Psoas muscle (tissue), 8 donors: ENCODE data around the gene MSMB. TPM values are rescaled to one million over a fixed set of nuclear protein-coding genes. Genes with fewer than 3 reads are reported as not detected.
A peak's percentile ranks its signal among the peaks of the same experiment; 100 is the strongest.
"Not testable (repeated sequence)": the region's sequence is repeated elsewhere in the genome, so short reads cannot be mapped to it uniquely, and the experiment has no call there.

Experiments used
- ATAC-seq, 4 donors: fragments of 200-7000 bp; cut with Tn5 transposase; one replicate each; pipeline ENCODE4 v1.9.1; 2020; ENCODE audit warnings: moderate library complexity in 3 of 4, mild to moderate bottlenecking in 2 of 4
- DNase-seq, 2 donors: peaks; one replicate each; pipeline ENCODE4 v3.0.0-alpha.2; 2020
- H3K27ac ChIP-seq: fragments of 200-600 bp; one replicate; pipeline ENCODE4 v1.8.0; 2022
- H3K27me3 ChIP-seq, 3 donors: fragments of 200-600 bp in 1 of 3; one replicate each; pipeline versions ENCODE4 v1.6.1 to v1.8.0; 2013 to 2022; ENCODE audit warnings: low read length in 2 of 3, mild to moderate bottlenecking in 2 of 3, moderate library complexity in 1 of 3; ENCODE audit not compliant: insufficient read depth in 3 of 3
- H3K36me3 ChIP-seq, 2 donors: fragments of 200-600 bp in 1 of 2; one replicate each; pipeline versions ENCODE4 v1.6.1 to v1.8.0; 2013 to 2022; ENCODE audit warnings: low read depth in 1 of 2, mild to moderate bottlenecking in 1 of 2, moderate library complexity in 1 of 2; ENCODE audit not compliant: insufficient read depth in 1 of 2
- H3K4me1 ChIP-seq: fragments of 200-600 bp; one replicate; pipeline ENCODE4 v1.8.0; 2022
- H3K4me3 ChIP-seq: fragments of 200-600 bp; one replicate; pipeline ENCODE4 v1.8.0; 2022; ENCODE audit warnings: mild to moderate bottlenecking
- H3K9me3 ChIP-seq: fragments of 200-600 bp; one replicate; pipeline ENCODE4 v1.8.0; 2022
- WGBS, 3 donors: extraction: QIAGEN DNeasy Blood & Tissue Kit; methylation state at CpG; one replicate each; pipeline versions ENCODE4 v1.1.6 to v1.1.7; 2013; 5-methylcytosine and 5-hydroxymethylcytosine counted together
- intact Hi-C, 2 donors: fragments of 100-400 bp; cut with DNase I; formaldehyde crosslinking; loops; one replicate each; pipeline versions ENCODE4 v1.11.0 to v1.14.2; 2022
- polyA plus RNA-seq, 3 donors: library from polyadenylated mRNA; stranded (reverse); fragments of 200-250 nt; gene quantifications; one replicate each; pipeline ENCODE4 v1.2.3, GENCODE V29; 2013
- total RNA-seq, 4 donors: library from RNA; stranded (reverse); fragmentation: NEBNext Ultra II Directional in 2 of 4; extraction: Animal tissue kit (Norgen Biotek cat#: 25700) in 2 of 4; gene quantifications; one replicate each; pipeline versions ENCODE4 v1.2.1 to v1.2.4, GENCODE V29; 2021 to 2023
- TF ChIP-seq, protein P1 (sequence below): fragments of 200-600 bp; IDR thresholded peaks from one replicate; pipeline ENCODE4 v1.8.0; 2022; ENCODE audit warnings: antibody characterized with exemption
- donor health status: healthy with polysubstance abuse.
- donor health status: DM: no; HTN: no; CAD: no; lungs with moderate emphysema.
- donor health status: Bipolar disorder and iron deficiency.
- donor health status: healthy.
- donor health status: DM: yes; HTN: yes; CAD: no.
- donor health status: DM: no; HTN: no; CAD: no.
- donor health status: DM: no; HTN: no; CAD: no.
- donor health status: DM: yes; HTN: yes; CAD: no.

The MSMB gene
- total and polyA plus RNA-seq, 7 donors, result not detected

DNA sequence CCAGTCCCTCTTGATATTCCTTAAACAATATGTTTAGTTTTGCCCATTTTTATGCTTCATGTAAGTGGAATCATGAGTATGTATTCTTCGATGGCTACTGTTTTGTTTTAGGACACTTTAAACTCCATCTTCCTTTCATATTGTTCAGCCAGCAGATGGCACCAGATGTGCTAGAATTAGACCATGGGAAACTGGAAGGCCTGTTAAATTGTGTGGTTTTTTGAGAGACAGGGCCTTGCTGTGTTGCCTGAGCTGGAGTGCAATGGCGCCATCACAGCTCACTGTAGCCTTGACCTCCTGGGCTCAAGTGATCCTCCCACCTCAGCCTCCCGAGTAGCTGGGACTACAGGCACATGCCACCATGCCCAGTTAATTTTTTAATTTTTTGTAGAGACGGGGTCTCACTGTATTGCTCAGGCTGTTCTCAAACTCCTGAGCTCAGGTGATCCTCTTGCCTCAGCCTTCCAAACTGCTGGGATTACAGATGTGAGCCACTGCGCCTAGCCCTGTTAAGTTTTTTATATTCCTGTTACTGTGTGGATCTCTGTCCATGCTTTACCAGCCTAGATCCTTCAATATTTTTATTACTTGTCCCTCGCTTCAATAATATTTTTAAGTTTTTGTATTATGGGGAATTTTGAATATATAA lies 62.4 kb downstream of the MSMB start:
- peak; percentile 57 to 76 (median 72) for ATAC-seq
- not testable (repeated sequence) for H3K4me3 ChIP-seq

More for the DNA sequence above, 62.4 kb downstream of the MSMB start:
- TF ChIP-seq, protein P1, sequence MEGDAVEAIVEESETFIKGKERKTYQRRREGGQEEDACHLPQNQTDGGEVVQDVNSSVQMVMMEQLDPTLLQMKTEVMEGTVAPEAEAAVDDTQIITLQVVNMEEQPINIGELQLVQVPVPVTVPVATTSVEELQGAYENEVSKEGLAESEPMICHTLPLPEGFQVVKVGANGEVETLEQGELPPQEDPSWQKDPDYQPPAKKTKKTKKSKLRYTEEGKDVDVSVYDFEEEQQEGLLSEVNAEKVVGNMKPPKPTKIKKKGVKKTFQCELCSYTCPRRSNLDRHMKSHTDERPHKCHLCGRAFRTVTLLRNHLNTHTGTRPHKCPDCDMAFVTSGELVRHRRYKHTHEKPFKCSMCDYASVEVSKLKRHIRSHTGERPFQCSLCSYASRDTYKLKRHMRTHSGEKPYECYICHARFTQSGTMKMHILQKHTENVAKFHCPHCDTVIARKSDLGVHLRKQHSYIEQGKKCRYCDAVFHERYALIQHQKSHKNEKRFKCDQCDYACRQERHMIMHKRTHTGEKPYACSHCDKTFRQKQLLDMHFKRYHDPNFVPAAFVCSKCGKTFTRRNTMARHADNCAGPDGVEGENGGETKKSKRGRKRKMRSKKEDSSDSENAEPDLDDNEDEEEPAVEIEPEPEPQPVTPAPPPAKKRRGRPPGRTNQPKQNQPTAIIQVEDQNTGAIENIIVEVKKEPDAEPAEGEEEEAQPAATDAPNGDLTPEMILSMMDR, result peak; percentile 34
- H3K4me1 ChIP-seq, intact Hi-C loops, H3K27me3 ChIP-seq, DNase-seq, H3K9me3 ChIP-seq, H3K27ac ChIP-seq: not testable (repeated sequence)
- WGBS, 3 donors, result 80 to 86% (median 82%) methylated on average over 5 of the region's 6 CpGs
- H3K36me3 ChIP-seq, result peaks cover 0 to 51% of the 10 kb centered on the region in 2 donors

Other genes with a start within 250 kb of the MSMB start
- 1 to 10 TPM; 2.0 to 7.0 (median 6.1) TPM for gene AGAP4, start 198.8 kb downstream of the MSMB start, total RNA-seq
- gene AGAP4, start 198.8 kb downstream of the MSMB start, polyA plus RNA-seq, result 1 to 10 TPM; 3.2 to 4.6 (median 4.0) TPM
- gene TIMM23, start 73.8 kb downstream of the MSMB start, total RNA-seq, result 100 to 1,000 TPM in 1 of 4 donors, 10 to 100 TPM in 3; 82.9 to 101 (median 90.2) TPM
- gene TIMM23, start 73.8 kb downstream of the MSMB start, polyA plus RNA-seq, result 100 to 1,000 TPM; 118 to 134 (median 122) TPM
- gene NCOA4, start 15.6 kb downstream of the MSMB start, total RNA-seq, result 100 to 1,000 TPM; 129 to 165 (median 142) TPM
- gene NCOA4, start 15.6 kb downstream of the MSMB start, polyA plus RNA-seq, result 100 to 1,000 TPM in 1 of 3 donors, 10 to 100 TPM in 2; 63.3 to 131 (median 75.2) TPM
- gene ANTXRL, start 240.7 kb upstream of the MSMB start, total RNA-seq, result not detected
- gene ANTXRL, start 240.7 kb upstream of the MSMB start, polyA plus RNA-seq, result under 1 TPM in 1 of 3 donors, not detected in 2; 0.06 TPM